ENCODE results near the gene ARL3. TPM values are rescaled to one million over a fixed set of nuclear protein-coding genes. Genes with fewer than 3 reads are reported as not detected.
"Not testable (repeated sequence)": the region's sequence is repeated elsewhere in the genome, so short reads cannot be mapped to it uniquely, and the experiment has no call there.

Gene ARL3
- total RNA-seq, 2 donors from 2014 or later: 3.0 to 4.5 TPM

DNA sequence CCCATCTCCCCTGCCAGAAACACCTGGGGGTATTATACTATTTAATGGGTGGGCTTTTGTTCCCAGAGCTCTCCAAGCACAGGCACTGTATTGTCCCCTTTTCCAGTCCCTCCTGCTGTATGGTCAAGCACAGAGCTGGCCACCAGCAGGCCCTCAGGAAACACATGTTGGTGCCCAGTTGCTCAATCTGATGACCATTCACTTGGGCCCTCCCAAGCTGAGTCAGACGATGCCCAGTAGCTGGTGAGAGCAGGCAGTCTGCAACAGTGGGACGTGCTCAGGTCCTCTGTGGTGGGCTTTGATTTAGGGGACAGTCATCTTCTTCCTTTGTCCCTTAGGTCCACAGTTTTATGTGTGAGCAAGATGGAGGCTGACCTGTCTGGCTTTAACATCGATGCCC, 12.1 kb upstream of the ARL3 start:
- H3K4me3 Mint-ChIP-seq: no peak overlapping the region
- DNase-seq (ENCODE audit: low spot score): no peak
- H3K4me1 Mint-ChIP-seq (ENCODE audit: low read depth in 2 of 2): peaks cover 18 to 19% of the 10 kb centered on the region in 2 donors
- H3K27ac Mint-ChIP-seq: no peak overlapping the region
- no peak for ATAC-seq
- peaks cover 5% of the 10 kb centered on the region for H3K36me3 Mint-ChIP-seq
- H3K9me3 Mint-ChIP-seq: no peaks in the 10 kb centered on the region
- H3K27me3 Mint-ChIP-seq: no peaks in the 10 kb centered on the region

DNA sequence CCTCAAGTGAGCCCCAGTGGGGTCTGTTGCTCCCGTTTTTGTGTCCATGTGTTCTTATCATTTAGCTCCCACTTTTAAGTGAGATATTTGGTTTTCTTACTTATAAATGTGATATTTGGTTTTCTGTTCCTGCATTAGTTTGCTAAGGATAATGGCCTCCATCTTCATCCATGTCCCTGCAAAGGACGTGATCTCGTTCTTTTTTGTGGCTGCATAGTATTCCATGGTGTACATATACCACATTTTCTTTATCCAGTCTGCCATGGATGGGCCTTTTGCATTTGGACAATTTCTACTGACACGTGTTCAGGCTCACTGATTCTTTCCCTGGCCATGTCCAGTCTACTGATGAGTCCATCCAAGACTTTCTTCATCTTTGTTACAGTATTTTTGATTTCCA, 9.8 kb upstream of the ARL3 start:
- H3K27ac Mint-ChIP-seq: no peak overlapping the region
- peaks cover 11 to 18% of the 10 kb centered on the region in 2 donors for H3K4me1 Mint-ChIP-seq (ENCODE audit: low read depth in 2 of 2)
- peaks cover 5% of the 10 kb centered on the region for H3K36me3 Mint-ChIP-seq

DNA sequence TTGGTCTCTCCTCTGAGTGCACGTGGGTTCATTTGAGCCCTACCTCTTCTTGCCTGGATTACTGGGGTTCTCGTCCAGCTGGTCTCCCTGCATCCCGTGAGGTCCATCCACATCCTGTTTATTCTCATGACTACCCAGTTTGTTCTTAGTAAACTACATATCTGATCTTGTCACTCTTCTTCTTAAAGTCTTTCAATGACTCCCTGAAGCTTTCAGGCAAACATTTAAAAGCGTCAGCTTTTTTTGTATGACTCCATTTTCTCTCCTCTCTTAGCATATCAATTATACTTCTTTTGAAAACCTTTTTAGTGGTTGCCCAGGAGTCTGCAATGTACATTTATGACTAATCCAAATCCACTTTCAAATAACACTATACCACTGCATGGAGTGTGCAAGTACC, 7.8 kb upstream of the ARL3 start:
- ATAC-seq (no peak), DNase-seq (ENCODE audit: low spot score) (no peak)
- Mint-ChIP-seq H3K27me3 (no peaks in the 10 kb centered on the region), H3K27ac (no peak overlapping the region), H3K4me1 (ENCODE audit: low read depth in 2 of 2) (peaks cover 4 to 20% of the 10 kb centered on the region in 2 donors), H3K9me3 (no peaks in the 10 kb centered on the region), H3K36me3 (peaks cover 13% of the 10 kb centered on the region), H3K4me3 (no peak overlapping the region)

More for the DNA sequence above, 9.8 kb upstream of the ARL3 start:
- Mint-ChIP-seq H3K27me3 (no peaks in the 10 kb centered on the region), H3K4me3 (no peak overlapping the region), H3K9me3 (no peaks in the 10 kb centered on the region)
- ATAC-seq (no peak), DNase-seq (ENCODE audit: low spot score) (no peak)

- no peak overlapping the region for H3K4me3 Mint-ChIP-seq
- ATAC-seq: no peak
Measured at GRCh38 chr10:102720775-102721301, 6.6 kb upstream of the ARL3 start.

DNA sequence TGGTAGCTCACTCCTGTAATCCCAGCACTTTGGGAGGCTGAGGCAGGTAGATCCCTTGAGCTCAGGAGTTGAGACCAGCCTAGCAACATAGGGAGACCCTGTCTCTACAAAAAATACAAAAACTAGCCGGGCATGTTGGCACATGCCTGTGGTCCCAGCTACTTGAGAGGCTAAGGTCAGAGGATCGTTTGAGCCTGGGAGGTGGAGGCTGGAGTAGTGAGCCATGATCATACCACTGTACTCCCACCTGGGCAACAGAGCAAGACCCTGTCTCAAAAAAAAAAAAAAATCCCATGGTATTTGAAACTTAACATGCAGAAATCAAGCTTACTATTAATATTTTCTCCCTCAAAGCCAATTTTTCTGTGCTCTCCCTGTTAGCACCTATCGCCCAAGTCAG, 6.1 kb upstream of the ARL3 start:
- Mint-ChIP-seq H3K36me3 (peaks cover 13% of the 10 kb centered on the region), H3K4me1 (ENCODE audit: low read depth in 2 of 2) (peaks cover 8 to 26% of the 10 kb centered on the region in 2 donors), H3K27me3 (no peaks in the 10 kb centered on the region), H3K27ac (no peak overlapping the region), H3K4me3 (no peak overlapping the region), H3K9me3 (no peaks in the 10 kb centered on the region)
- ATAC-seq: no peak
- no peak for DNase-seq (ENCODE audit: low spot score)

More at GRCh38 chr10:102720775-102721301, 6.6 kb upstream of the ARL3 start:
- Mint-ChIP-seq H3K9me3 (no peaks in the 10 kb centered on the region), H3K27ac (no peak overlapping the region), H3K4me1 (ENCODE audit: low read depth in 2 of 2) (peaks cover 8 to 26% of the 10 kb centered on the region in 2 donors), H3K27me3 (no peaks in the 10 kb centered on the region), H3K36me3 (peaks cover 13% of the 10 kb centered on the region)
- DNase-seq (ENCODE audit: low spot score): no peak

DNA sequence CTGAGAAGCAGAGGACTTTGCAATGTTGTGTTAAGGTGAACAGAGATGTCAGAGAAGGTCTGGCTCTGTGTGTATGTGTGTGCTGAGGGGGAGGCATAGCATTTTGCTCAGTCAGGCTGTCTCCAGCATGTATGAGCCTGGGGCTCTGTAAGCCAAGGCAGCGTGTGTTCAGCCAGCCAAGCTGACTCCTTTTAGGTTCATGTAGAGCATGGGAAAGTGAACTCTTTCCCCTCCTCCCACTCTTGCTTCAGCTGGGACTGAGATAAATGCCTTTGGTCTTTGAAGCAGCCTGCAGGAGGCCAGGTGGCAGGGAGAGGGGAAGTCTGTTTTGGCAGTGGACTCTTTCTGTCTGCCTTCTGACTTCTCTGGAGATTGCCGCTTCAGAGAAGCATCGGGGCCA, 4.0 kb upstream of the ARL3 start:
- DNase-seq (ENCODE audit: low spot score) (no peak), ATAC-seq (no peak)
- H3K9me3 Mint-ChIP-seq: no peaks in the 10 kb centered on the region
- H3K4me3 Mint-ChIP-seq: no peak overlapping the region
- no peak overlapping the region for H3K27ac Mint-ChIP-seq
- no peaks in the 10 kb centered on the region for H3K27me3 Mint-ChIP-seq
- H3K4me1 Mint-ChIP-seq (ENCODE audit: low read depth in 2 of 2): peaks cover 16 to 34% of the 10 kb centered on the region in 2 donors
- H3K36me3 Mint-ChIP-seq: peaks cover 8% of the 10 kb centered on the region

DNA sequence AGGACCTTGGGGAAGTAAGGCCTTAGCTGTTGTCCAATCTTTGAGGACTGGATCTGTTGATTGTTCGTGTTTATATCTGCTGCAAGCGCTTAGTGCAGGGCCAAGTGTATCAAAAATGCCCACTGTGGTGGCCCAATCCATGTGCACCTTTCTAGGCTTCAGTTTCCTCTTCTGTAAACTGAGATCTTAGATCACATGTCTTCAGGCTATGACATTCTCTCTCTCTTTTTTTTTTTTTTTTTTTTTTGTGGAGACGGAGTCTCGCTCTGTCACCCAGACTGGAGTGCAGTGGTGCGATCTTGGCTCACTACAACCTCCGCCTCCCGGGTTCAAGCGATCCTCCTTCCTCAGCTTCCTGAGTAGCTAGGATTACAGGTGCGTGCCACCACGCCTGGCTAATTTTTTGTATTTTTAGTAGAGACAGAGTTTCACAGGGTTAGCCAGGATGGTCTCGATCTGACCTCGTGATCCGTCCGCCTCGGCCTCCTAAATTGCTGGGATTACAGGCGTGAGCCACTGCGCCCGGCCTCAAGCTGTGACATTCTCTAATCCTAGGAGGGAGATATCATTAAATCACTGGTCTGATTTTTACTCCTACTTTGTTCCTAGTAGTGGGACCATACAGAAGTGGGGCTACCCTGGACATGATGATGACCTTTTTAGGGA, 2.8 kb upstream of the ARL3 start:
- not testable (repeated sequence) for H3K9me3 Mint-ChIP-seq; H3K36me3 Mint-ChIP-seq; DNase-seq (ENCODE audit: low spot score); H3K27me3 Mint-ChIP-seq; ATAC-seq; H3K27ac Mint-ChIP-seq
- Mint-ChIP-seq H3K4me1 (ENCODE audit: low read depth in 2 of 2) (peaks cover 19 to 42% of the 10 kb centered on the region in 2 donors), H3K4me3 (peak overlapping the region; percentile 68)

- ATAC-seq (no peak), DNase-seq (ENCODE audit: low spot score) (no peak)
- Mint-ChIP-seq H3K4me3 (peak overlapping the region; percentile 68), H3K36me3 (peaks cover 8% of the 10 kb centered on the region), H3K27ac (peak overlapping the region in 1 of 2 donors; percentile 25), H3K27me3 (no peaks in the 10 kb centered on the region), H3K4me1 (ENCODE audit: low read depth in 2 of 2) (peaks cover 21 to 41% of the 10 kb centered on the region in 2 donors), H3K9me3 (no peaks in the 10 kb centered on the region)
Measured at GRCh38 chr10:102715880-102716279, 1.7 kb upstream of the ARL3 start.

DNA sequence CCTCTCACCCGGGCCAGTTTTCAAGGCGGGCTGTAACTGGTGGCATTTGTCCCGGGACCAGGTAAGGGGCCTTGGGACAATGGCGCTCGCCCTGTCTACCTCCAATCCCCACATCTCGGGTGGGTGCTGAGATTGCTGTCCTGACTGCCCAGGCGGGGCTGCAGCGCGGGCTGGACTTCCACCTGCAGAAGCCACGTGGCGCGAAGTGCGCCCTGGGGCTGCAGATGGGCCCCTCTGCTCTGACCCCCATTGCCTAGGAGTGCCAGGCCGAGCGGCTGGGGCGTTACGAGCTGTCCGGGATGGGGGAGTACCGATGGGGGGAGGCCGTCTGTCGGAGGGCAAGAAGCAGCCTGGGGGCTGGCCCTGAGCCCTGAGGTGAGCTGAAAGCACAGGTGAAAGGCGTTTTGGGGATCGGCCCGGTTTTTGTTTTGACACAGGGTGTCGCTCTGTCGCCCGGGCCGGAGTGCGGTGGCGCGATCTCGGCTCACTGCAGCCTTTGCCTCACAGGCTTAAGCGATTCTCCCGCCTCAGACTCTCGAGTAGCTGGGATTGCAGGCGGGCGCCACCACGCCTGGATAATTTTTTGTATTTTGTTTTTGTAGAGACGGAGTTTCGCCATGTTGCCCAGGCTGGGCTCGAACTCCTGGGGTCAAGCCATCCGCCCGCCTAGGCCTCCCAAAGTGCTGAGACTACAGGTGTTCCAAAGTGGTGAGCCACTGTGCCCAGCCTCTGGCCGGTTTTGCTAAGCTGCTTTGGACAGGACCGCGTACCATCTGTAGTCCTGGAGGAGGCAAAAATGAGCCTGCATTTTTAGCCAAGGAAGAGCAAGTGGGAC, 641 bp upstream of the ARL3 start, which contains the start of gene SFXN2:
TSS of gene SFXN2 (plus strand) at position 16 of the 835 bp plus-strand sequence. CDS start 12,001 bp downstream, outside the sequence.
- ATAC-seq (peak in 1 of 2 donors; percentile 29), DNase-seq (ENCODE audit: low spot score) (peak; percentile 71)
- Mint-ChIP-seq H3K9me3 (no peaks in the 10 kb centered on the region), H3K4me1 (ENCODE audit: low read depth in 2 of 2) (peaks cover 24 to 51% of the 10 kb centered on the region in 2 donors), H3K36me3 (peaks cover 8% of the 10 kb centered on the region), H3K4me3 (peak within 1 kb of the TSS; percentile 83), H3K27ac (peak within 1 kb of the TSS; percentile 68 to 81), H3K27me3 (no peaks in the 10 kb centered on the region)

DNA sequence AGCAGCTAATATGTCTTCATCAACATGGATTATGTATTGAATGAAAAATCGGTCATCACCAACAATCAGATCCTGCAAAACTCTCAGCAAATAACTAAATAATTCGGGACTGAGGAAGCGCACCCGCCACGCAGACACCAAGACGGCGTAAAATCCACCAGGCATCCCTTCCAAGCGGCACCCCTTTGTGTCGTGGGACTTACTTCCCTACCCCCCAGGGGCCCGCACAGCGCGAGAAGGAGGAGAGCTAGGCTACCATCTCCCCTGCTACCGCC, 721 bp downstream of the ARL3 start:
- Mint-ChIP-seq H3K36me3 (peaks cover 8% of the 10 kb centered on the region), H3K27me3 (no peaks in the 10 kb centered on the region), H3K9me3 (no peaks in the 10 kb centered on the region), H3K27ac (peak overlapping the region; percentile 68 to 81), H3K4me3 (peak overlapping the region; percentile 83), H3K4me1 (ENCODE audit: low read depth in 2 of 2) (peaks cover 24 to 47% of the 10 kb centered on the region in 2 donors)
- no peak for DNase-seq (ENCODE audit: low spot score)
- ATAC-seq: peak; percentile 66

DNA sequence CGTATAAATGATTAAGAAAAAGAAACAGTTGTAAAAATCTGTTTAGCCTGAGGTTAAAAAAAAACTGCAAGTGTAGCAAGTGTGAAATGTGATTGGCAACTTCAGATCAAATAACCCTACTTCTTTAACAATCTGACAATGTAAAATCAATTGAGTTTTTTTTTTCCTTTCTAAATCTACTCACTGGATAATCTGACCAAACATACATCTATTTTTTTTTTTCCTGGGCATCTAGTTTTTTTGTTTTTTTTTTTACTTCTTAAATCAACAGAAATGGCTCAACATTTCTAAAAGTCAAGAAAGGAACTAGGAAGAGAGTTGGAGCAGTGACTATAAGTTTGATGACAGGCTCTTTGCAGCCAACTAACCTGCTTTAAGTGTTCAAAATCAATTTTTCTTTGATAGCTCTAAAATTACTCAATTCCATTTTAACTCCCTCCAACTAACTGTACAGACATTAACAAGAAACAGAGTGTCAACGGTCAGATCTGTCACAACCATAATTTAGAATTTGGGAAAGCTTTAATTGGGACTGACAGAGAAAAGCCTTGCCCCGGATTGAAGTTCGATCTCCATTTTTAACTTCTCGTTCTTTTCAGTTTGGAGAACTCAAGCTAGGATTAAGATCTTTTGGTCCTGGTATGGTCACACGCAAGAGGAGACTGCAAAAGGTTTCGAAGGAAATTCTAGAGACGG, 1.2 kb downstream of the ARL3 start:
- H3K4me1 Mint-ChIP-seq (ENCODE audit: low read depth in 2 of 2): peaks cover 24 to 45% of the 10 kb centered on the region in 2 donors

GRCh38 chr10:102712089-102712488, 2.1 kb downstream of the ARL3 start:
- Mint-ChIP-seq H3K36me3 (no peaks in the 10 kb centered on the region), H3K27me3 (no peaks in the 10 kb centered on the region), H3K9me3 (no peaks in the 10 kb centered on the region), H3K4me1 (ENCODE audit: low read depth in 2 of 2) (peaks cover 24 to 39% of the 10 kb centered on the region in 2 donors), H3K4me3 (peak overlapping the region; percentile 83), H3K27ac (peak overlapping the region in 1 of 2 donors; percentile 68)
- ATAC-seq (no peak), DNase-seq (ENCODE audit: low spot score) (no peak)

More for the DNA sequence above, 1.2 kb downstream of the ARL3 start:
- H3K4me3 Mint-ChIP-seq: peak overlapping the region; percentile 83
- no peak for DNase-seq (ENCODE audit: low spot score)
- no peaks in the 10 kb centered on the region for H3K9me3 Mint-ChIP-seq
- H3K27me3 Mint-ChIP-seq: no peaks in the 10 kb centered on the region
- peaks cover 6% of the 10 kb centered on the region for H3K36me3 Mint-ChIP-seq
- peak overlapping the region; percentile 68 to 81 for H3K27ac Mint-ChIP-seq
- no peak for ATAC-seq

DNA sequence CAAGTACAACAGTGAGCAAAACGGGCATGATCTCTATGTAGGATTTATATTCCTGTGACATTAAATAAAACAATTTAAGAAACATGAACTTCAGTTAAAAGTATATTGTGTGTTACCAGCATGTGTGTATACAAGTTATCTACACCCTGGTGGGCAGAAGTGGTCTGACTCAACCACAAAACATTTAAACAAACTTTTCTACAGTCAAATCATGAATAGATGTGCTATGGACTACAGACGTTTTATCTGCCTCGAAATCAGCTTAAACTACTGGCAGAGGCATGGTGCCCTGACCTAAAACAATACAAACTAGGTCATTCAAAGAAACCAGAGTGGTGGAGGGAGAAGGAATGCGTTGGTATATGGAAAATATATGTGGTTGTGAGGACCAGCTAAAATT, 3.6 kb downstream of the ARL3 start:
- ATAC-seq (peak in 1 of 2 donors; percentile 8), DNase-seq (ENCODE audit: low spot score) (no peak)
- Mint-ChIP-seq H3K36me3 (no peaks in the 10 kb centered on the region), H3K4me1 (ENCODE audit: low read depth in 2 of 2) (peaks cover 19 to 33% of the 10 kb centered on the region in 2 donors), H3K4me3 (peak overlapping the region; percentile 49), H3K27me3 (no peaks in the 10 kb centered on the region), H3K9me3 (no peaks in the 10 kb centered on the region), H3K27ac (peak overlapping the region; percentile 42 to 68)

Data from natural killer cell treated with Interleukin-12 subunit alpha and Interleukin-12 subunit beta and Interleukin-15 and Interleukin-18, amount 100 ng/mL, for 72 hours (primary cell).